22Rv1 (cell line): ENCODE results near the gene COL25A1.

Experiments
- CTCF ChIP-seq: fragments of 450-650 bp; IDR thresholded peaks from 2 replicates; pipeline ENCODE4 v1.5.1; 2017; ENCODE audit warnings: mild to moderate bottlenecking
- ZFX ChIP-seq: fragments of 450-650 bp; IDR thresholded peaks from 2 replicates; pipeline ENCODE4 v1.6.1; 2017; ENCODE audit warnings: antibody characterized with exemption, borderline replicate concordance

- TF ChIP-seq CTCF (no peak), ZFX (no peak)
These were observed 10.7 kb downstream of the COL25A1 start for GRCh38 chr4:109291707-109292238.
